Measurements from ENCODE around the gene ARF1.
A peak's percentile ranks its signal among the peaks of the same experiment; 100 is the strongest.
"Not testable (repeated sequence)": the region's sequence is repeated elsewhere in the genome, so short reads cannot be mapped to it uniquely, and the experiment has no call there.

Gene ARF1

DNA sequence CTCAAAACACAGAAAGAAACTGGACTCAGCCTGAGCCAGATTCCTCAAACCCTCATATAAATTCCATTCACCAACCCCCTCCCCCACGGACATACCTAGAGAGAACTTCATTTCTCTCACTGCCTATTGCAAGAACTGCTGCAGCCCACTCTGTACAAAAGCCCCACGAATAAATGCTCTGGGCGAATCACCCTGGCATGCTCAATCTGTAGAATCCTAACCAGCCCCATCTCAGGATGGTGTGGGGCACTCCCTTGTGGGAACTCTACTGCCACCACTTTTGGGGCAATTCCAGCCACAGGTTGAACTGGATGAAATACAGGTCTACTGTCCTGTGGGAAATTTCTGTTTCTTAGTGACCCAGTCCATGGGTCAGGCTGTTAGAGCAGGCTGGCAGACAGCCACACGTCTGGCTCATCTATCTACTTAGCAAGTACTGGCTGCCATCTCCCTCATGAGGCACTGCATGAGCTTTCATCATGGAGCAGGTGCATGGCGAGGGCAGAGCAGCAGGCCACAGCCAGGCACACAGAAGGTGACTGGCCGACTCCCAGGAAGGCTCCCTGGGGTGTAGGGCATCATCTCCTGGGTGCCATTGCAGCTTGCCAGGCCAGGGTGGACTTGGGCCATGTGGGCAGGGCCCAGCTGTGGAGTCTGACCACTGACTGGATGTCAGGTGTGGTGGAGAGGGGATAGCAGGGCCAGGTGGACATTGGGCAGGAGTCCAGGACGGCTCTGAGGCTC is 22.2 kb downstream of the ARF1 start:
- no peak for DNase-seq

DNA sequence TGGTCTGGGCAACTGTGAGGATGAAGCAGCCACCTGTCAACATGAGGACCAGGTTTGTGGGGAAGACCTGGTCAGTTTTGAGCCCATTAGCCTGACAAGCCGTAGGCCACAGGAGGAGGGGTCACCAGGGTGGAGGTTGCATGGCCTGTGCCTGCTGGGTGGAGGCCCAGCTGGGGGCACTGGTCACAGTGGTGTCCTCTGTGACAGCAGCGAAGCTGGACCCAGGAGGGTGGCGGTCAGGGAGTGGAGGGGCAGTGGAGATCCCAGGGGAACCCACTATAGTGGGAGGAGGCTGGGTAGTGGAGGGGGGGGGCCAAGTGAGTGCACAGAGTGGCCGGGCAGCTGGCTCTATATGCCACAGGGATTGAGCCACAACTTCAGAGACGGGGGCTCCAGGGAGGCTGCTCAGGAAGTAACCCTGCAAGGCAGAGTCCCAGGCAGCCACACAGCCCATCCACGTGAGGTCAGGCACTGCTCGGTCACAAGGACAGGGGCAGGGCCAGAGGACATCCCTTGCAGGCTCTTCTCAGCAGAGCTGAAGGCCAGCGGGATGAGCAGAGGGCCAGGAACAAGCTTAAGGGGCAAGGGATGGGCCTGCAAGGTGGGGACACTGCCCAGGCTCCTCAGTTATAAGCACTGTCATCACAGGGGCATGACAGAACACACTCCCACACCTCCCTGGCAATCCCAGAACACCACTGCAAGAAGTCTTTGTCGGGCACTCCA is 22.9 kb downstream of the ARF1 start:
- DNase-seq, result no peak

DNA sequence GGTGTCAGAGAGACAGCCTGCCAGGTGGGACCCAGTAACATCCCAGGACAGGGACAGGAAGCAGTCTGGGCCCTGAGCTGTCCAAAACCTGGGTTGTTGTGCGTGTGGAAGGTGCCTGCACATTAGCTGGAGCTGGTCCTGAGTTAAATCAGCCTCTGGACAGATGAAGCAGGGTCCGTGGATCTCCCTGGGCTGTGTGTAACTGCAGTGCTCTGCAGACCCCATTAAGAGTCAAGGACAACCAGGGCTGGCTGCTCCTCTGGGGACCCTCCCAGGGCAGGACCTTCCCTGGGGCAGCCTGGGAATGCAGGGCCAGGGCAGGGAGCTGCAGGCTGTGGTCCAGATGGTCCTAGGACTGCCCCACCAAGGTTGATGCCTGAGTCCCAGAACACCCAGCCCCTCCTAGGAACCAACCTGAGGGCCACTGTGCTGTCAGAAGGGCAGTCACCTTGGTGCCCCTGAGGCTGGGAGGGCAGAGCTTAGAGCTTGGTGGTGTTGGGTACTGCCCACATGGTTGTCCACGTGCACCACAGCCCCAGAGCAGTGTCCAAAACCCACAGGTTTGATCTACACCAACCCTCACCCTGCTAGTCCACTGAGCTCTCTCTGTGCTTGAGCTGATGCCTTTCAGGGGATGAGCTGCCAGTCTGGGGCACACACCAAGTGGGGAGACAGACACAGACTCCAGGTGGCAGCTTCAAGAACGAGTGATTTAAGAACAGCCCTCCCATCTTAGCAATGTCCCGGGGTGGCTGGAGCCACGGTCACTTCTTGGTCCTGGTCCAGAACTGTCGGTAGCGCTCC is 23.7 kb downstream of the ARF1 start:
- DNase-seq, result no peak

- DNase-seq, result no peak
Observed at GRCh38 chr1:228106800-228107054, 24.2 kb downstream of the ARF1 start.

- DNase-seq, result no peak
Observed at GRCh38 chr1:228107636-228108035, 25.1 kb downstream of the ARF1 start.

- DNase-seq, result no peak
Observed at GRCh38 chr1:228108055-228108690, 25.7 kb downstream of the ARF1 start.

GRCh38 chr1:228108742-228109072 is 26.2 kb downstream of the ARF1 start:
- no peak for DNase-seq

- peak; percentile 100 for DNase-seq
Observed at GRCh38 chr1:228109073-228109961, 26.8 kb downstream of the ARF1 start, which contains the start of gene MRPL55. Gene MRPL55, minus strand, starts transcription at chr1:228109299. Its CDS starts 1,039 bp downstream, at chr1:228108260.

DNA sequence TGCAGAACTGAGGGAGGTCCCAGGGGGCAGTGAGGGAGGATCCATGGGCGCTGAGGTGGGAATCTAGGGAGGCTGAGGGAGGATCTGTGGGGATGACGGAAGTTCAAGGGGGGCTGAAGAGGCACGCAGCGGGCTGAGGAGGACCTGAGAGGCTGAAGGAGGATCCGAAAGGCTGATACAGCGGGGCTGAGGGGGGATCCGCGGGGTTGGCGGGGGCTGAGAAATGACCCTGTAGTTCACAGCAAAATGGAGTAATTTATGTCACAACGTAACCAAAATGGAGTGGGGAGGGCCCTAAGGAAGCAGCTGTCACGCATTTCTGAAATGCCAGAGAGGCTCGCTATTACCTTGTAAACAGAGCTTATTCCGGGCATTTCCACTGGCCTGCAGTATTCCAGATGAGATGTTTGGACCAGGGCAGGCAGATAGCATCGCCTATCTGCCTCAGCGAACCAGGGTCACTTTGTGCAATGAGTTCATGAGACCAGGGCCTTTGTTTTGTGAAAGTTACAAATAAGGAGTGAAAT is 27.5 kb downstream of the ARF1 start:
- no peak for DNase-seq

DNA sequence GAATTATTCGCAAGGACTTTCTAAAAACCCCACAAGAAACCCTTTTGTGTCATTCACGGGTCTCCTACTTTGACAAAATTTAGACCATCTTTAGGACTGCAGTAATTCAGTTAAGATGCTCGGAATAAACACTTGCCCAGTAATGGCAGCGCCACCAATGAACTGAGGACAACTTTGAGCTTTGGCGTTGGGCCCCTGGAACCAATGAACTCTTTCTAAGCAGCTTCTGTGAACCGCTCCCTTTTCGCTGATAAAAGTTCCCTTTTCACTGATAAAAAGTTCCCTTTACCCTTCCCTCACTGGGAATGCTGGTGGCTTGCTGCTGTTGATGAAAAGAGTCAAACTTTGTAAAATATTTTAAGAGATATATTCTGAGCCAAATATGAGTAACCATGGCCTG is 28.0 kb downstream of the ARF1 start:
- no peak for DNase-seq

GRCh38 chr1:228111315-228111714 is 28.8 kb downstream of the ARF1 start:
- not testable (repeated sequence) for DNase-seq

DNA sequence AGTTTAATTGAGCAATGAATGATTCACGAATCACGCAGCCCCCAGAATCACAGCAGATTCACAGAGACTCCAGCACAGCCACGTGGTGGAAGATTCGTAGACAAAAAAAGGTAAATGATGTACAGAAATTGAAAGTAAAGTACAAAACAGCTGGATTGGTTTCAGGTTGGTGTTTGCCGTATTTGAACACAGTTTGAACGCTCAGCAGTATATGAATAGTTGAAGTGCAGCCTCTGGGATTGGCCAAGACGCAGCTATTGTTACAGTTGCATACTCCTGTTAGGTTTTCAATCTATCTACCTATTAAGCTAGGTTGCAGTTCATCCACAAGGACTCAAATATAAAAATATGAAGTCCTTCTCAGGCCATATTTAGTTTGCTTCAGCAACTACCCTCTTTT is 29.7 kb downstream of the ARF1 start:
- no peak for DNase-seq

DNA sequence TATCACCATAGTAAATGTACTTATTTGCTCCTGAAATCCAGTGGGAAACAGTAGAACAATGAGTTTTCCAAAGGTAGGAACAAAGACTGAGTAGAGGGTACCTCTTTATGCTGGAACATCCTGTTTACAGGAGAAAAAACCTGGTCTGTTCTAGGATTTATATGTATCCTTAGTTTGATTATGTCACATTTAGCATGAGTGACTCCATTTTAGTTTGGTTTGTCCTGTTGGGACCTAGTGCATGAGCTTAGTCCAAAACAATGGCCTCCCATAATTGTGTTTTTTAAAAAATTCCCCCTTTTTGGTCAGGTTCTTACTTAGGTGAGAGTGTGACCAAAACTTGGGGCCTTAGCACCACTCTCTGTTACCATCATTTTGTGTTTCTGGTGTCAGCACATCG is 30.1 kb downstream of the ARF1 start:
- DNase-seq, result no peak

DNA sequence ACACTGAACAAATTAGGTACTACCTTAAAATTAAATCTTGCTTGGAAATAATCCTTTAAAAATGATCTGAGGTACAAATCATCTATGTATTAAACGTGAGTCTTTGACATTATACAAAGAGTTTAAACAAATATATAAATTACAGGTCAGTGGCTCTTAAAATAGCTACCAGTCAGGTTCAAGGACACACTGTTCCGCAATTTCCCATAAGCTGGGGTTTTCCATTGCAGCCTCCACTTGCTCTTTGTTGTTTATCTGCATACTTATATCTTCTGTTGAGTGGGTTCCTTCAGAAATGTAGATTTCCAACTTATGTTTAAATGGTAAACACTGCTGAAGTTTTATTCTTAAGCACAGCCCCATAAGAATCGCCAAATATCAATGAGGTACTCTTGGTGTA is 32.3 kb downstream of the ARF1 start:
- no peak for DNase-seq

DNA sequence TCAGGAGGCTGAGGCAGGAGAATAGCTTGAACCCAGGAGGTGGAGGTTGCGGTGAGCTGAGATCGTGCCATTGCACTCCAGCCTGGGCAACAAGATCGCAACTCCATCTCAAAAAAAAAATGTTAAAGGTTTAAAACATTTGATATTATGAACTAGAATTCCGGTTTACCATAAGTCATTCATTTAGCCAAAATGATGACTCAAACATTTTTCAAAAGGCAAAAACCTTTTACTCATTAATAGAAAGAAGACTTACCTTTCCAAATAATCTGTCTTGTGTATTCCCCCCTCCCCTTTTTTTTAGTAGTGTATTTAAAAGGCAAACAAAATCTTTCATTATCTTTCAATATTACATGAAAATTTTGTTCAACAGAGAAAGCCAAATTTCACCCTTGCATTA is 34.8 kb downstream of the ARF1 start:
- no peak for DNase-seq

GRCh38 chr1:228118040-228118439 is 35.5 kb downstream of the ARF1 start:
- no peak for DNase-seq

DNA sequence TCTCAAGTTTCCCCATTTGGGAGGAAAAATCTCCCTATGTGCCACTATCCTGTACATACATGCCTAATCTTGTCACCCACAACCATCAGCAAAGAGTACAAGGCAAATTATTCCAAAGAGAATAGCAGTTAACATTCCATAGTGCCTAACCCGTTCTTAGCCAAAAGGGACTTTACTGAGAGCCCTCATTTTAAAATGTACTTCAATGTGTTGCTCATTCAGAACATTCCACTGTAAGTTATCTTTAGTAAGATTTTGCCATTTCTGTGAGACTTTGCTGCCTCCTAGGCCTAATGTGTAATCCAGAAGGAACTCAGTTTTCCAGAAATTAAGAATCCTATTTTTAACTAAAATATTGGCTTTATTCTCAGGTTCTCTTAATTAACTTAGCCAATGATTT is 37.8 kb downstream of the ARF1 start:
- no peak for DNase-seq

- DNase-seq, result no peak
Observed at GRCh38 chr1:228120857-228121489, 38.5 kb downstream of the ARF1 start.

GRCh38 chr1:228122921-228123441 is 40.5 kb downstream of the ARF1 start:
- DNase-seq, result no peak

GRCh38 chr1:228123505-228123904 is 41.0 kb downstream of the ARF1 start:
- DNase-seq, result no peak

GRCh38 chr1:228125185-228125584 is 42.7 kb downstream of the ARF1 start:
- DNase-seq, result no peak
